Measurements from ENCODE around the gene USP44. TPM values are rescaled to one million over a fixed set of nuclear protein-coding genes. Genes with fewer than 3 reads are reported as not detected.
A peak's percentile ranks its signal among the peaks of the same experiment; 100 is the strongest.

USP44 gene
- total RNA-seq (0.28 and 2.2 TPM in 2 replicates), polyA plus RNA-seq (1.2 and 2.1 TPM in 2 replicates)

DNA sequence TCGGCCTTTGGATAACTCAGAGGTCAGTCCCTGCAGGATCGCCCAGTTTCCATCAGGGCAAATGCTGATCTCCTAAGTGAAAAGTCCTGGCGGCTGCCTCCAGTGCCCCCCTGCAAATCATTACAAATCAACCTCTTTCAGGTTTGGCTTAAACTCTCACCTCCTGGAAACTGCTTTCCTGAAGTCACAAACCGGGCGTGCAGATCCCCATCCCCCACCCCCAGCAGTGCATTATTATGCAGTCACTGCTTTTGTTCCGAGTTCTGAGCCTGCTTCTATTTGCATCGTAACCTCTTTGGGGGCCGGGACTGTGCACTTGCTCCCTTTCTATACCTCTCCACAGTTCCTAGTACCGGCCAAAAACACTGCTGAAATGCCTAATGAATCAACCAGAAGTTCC lies at the start of gene USP44:
TSS of gene USP44 (minus strand) at position 172 of the 400 bp plus-strand sequence. CDS start 17,220 bp downstream, outside the sequence.
- H3K27ac ChIP-seq: no peak within 1 kb of the TSS
- no peaks in the 10 kb centered on the region for H3K36me3 ChIP-seq
- no peaks in the 10 kb centered on the region for H3K9me3 ChIP-seq (ENCODE audit: low read depth)
- H3K27me3 ChIP-seq: peaks cover 42% of the 10 kb centered on the region
- no peak within 1 kb of the TSS for H3K4me3 ChIP-seq
- TF ChIP-seq, protein P1, sequence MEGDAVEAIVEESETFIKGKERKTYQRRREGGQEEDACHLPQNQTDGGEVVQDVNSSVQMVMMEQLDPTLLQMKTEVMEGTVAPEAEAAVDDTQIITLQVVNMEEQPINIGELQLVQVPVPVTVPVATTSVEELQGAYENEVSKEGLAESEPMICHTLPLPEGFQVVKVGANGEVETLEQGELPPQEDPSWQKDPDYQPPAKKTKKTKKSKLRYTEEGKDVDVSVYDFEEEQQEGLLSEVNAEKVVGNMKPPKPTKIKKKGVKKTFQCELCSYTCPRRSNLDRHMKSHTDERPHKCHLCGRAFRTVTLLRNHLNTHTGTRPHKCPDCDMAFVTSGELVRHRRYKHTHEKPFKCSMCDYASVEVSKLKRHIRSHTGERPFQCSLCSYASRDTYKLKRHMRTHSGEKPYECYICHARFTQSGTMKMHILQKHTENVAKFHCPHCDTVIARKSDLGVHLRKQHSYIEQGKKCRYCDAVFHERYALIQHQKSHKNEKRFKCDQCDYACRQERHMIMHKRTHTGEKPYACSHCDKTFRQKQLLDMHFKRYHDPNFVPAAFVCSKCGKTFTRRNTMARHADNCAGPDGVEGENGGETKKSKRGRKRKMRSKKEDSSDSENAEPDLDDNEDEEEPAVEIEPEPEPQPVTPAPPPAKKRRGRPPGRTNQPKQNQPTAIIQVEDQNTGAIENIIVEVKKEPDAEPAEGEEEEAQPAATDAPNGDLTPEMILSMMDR (IDR thresholded peaks at IDR 0.05; ENCODE audit: low read depth, low read length): no peak
- H3K4me1 ChIP-seq (ENCODE audit: low read depth): no peaks in the 10 kb centered on the region
- DNase-seq (ENCODE audit: low read depth in 1 of 2, low spot score in 1 of 2): peak in 1 of 2 donors; percentile 13

DNA sequence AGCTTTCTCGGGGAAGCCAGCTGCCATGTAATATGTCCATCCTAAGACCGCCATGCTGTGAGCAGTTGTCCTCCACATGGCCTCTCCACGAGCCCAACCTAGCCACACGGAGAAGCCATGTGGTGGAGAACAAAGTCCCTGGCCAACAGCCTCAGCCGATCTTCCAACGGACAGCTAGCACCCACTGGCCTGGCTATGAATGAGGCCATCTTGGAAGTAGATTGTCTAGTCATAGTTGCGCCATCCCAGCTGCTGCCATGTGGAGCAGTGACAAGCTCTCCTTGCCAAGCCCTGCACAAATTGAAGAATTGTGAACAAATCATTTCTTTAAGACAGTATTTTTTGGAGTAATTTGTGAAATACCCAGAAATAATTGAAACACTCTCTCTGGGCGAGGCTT lies 49.3 kb upstream of the USP44 start:
- TF ChIP-seq, protein P1 (IDR thresholded peaks at IDR 0.05; ENCODE audit: low read depth, low read length): no peak
- H3K27ac ChIP-seq: no peak overlapping the region
- no peaks in the 10 kb centered on the region for H3K4me1 ChIP-seq (ENCODE audit: low read depth)
- H3K27me3 ChIP-seq: peaks cover 3% of the 10 kb centered on the region
- H3K36me3 ChIP-seq: no peaks in the 10 kb centered on the region
- H3K4me3 ChIP-seq: no peak overlapping the region
- no peak for DNase-seq (ENCODE audit: low read depth in 1 of 2, low spot score in 1 of 2)
- no peaks in the 10 kb centered on the region for H3K9me3 ChIP-seq (ENCODE audit: low read depth)

GRCh38 chr12:95599880-95600279 lies 48.6 kb upstream of the USP44 start:
- no peaks in the 10 kb centered on the region for H3K4me1 ChIP-seq (ENCODE audit: low read depth)
- no peak for DNase-seq (ENCODE audit: low read depth in 1 of 2, low spot score in 1 of 2)
- TF ChIP-seq, protein P1 (IDR thresholded peaks at IDR 0.05; ENCODE audit: low read depth, low read length): no peak
- no peaks in the 10 kb centered on the region for H3K36me3 ChIP-seq
- no peak overlapping the region for H3K27ac ChIP-seq
- H3K4me3 ChIP-seq: no peak overlapping the region
- no peaks in the 10 kb centered on the region for H3K9me3 ChIP-seq (ENCODE audit: low read depth)
- H3K27me3 ChIP-seq: peaks cover 3% of the 10 kb centered on the region

DNA sequence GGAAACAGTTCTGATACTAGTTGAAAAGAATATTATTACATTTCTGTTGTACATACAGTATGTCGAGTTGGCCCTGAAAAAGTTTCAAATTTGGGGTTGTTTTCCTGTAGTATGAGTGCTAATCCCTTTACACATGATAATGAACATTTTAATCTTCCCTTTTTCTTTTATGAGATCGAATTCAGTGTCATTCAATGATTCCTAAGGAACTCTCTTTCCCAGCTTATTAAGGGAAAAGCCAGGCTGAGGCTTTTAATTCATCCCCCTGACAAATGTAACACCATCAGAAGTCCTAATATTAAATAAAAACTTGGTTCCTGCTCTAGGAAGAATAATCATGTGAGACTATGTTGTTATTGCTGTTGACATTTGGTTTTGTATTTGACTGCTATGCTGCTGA lies 42.9 kb upstream of the USP44 start:
- no peak for DNase-seq (ENCODE audit: low read depth in 1 of 2, low spot score in 1 of 2)
- Histone ChIP-seq H3K9me3 (ENCODE audit: low read depth) (no peaks in the 10 kb centered on the region), H3K4me3 (no peak overlapping the region), H3K27ac (no peak overlapping the region), H3K36me3 (no peaks in the 10 kb centered on the region), H3K4me1 (ENCODE audit: low read depth) (no peaks in the 10 kb centered on the region), H3K27me3 (no peaks in the 10 kb centered on the region)
- TF ChIP-seq, protein P1 (IDR thresholded peaks at IDR 0.05; ENCODE audit: low read depth, low read length): no peak

- H3K27me3 ChIP-seq: peaks cover 4% of the 10 kb centered on the region
- TF ChIP-seq, protein P1 (IDR thresholded peaks at IDR 0.05; ENCODE audit: low read depth, low read length): no peak
- DNase-seq (ENCODE audit: low read depth in 1 of 2, low spot score in 1 of 2): no peak
- H3K4me3 ChIP-seq: no peak overlapping the region
- H3K9me3 ChIP-seq (ENCODE audit: low read depth): no peaks in the 10 kb centered on the region
- no peak overlapping the region for H3K27ac ChIP-seq
- H3K4me1 ChIP-seq (ENCODE audit: low read depth): no peaks in the 10 kb centered on the region
- H3K36me3 ChIP-seq: no peaks in the 10 kb centered on the region
Measured at GRCh38 chr12:95593266-95593871, 42.1 kb upstream of the USP44 start.

Measured in cardiac muscle cell (in vitro differentiated cells and primary cell).